PFSK-1 (cell line): ENCODE measurements around the gene SHTN1.

Experiments used
- FOXP2 ChIP-seq: optimal IDR thresholded peaks from 2 replicates; pipeline ENCODE3; 2011; ENCODE audit warnings: borderline replicate concordance, control low read depth, inconsistent platforms; ENCODE audit not compliant: insufficient read depth; ENCODE audit errors: extremely low read length, extremely low read depth
- POLR2AphosphoS5 ChIP-seq: IDR thresholded peaks from 2 replicates; pipeline ENCODE4 v1.6.1; 2012; ENCODE audit warnings: low read depth, mild to moderate bottlenecking, control low read depth, low read length, moderate library complexity
- SIN3A ChIP-seq: IDR thresholded peaks from 2 replicates; pipeline ENCODE4 v1.6.1; 2012; ENCODE audit warnings: mild to moderate bottlenecking, low read length, moderate library complexity, borderline replicate concordance; ENCODE audit not compliant: insufficient read depth
- TAF1 ChIP-seq: IDR thresholded peaks from 2 replicates; pipeline ENCODE4 v1.6.1; 2012; ENCODE audit warnings: low read length, control low read depth, borderline replicate concordance; ENCODE audit not compliant: insufficient read depth
- TF ChIP-seq, protein P1 (sequence below), 2 experiments: IDR thresholded peaks; 2 replicates each; pipeline versions ENCODE4 v1.6.1 to v1.8.0; 2011 to 2012; ENCODE audit warnings: low read depth in 2 of 2, low read length in 2 of 2, control low read depth in 1 of 2, inconsistent platforms in 1 of 2, mild to moderate bottlenecking in 1 of 2, moderate library complexity in 1 of 2; ENCODE audit not compliant: insufficient read depth in 1 of 2

DNA sequence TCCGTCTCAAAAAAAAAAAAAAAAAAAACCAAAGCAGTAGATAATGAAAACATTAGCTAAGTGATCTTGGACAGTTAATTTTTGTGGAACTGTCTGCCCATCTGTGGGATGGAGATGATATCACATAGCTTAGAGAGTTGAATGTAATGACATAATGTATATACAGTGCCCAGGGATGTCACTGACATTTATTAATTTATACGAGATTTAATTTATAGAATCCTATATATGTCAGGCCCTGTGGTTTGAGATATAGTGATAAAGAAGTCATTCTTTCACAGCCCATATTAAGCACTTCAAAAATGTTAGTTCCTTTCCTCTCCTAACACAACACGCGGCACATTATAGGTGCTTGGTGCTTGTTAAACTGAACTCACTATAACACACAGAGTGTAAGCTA is 151.7 kb downstream of the SHTN1 start:
- TF ChIP-seq SIN3A (no peak), POLR2AphosphoS5 (no peak), FOXP2 (no peak), TAF1 (no peak)
- TF ChIP-seq, protein P1, sequence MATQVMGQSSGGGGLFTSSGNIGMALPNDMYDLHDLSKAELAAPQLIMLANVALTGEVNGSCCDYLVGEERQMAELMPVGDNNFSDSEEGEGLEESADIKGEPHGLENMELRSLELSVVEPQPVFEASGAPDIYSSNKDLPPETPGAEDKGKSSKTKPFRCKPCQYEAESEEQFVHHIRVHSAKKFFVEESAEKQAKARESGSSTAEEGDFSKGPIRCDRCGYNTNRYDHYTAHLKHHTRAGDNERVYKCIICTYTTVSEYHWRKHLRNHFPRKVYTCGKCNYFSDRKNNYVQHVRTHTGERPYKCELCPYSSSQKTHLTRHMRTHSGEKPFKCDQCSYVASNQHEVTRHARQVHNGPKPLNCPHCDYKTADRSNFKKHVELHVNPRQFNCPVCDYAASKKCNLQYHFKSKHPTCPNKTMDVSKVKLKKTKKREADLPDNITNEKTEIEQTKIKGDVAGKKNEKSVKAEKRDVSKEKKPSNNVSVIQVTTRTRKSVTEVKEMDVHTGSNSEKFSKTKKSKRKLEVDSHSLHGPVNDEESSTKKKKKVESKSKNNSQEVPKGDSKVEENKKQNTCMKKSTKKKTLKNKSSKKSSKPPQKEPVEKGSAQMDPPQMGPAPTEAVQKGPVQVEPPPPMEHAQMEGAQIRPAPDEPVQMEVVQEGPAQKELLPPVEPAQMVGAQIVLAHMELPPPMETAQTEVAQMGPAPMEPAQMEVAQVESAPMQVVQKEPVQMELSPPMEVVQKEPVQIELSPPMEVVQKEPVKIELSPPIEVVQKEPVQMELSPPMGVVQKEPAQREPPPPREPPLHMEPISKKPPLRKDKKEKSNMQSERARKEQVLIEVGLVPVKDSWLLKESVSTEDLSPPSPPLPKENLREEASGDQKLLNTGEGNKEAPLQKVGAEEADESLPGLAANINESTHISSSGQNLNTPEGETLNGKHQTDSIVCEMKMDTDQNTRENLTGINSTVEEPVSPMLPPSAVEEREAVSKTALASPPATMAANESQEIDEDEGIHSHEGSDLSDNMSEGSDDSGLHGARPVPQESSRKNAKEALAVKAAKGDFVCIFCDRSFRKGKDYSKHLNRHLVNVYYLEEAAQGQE (IDR thresholded peaks at IDR 0.05; ENCODE audit: insufficient read depth in 1 of 2, low read depth in 2 of 2, low read length in 2 of 2) = no peak
